ENCODE results near the gene MAPK11.

MAPK11 gene

GRCh38 chr22:50224071-50224470 lies 46.1 kb downstream of the MAPK11 start:
- DNase-seq (ENCODE audit: low spot score) = no peak

- no peak for DNase-seq (ENCODE audit: low spot score)
Observed at GRCh38 chr22:50222508-50222907, 47.7 kb downstream of the MAPK11 start.

GRCh38 chr22:50221410-50222300 lies 48.5 kb downstream of the MAPK11 start:
- DNase-seq (ENCODE audit: low spot score) = no peak

GRCh38 chr22:50220603-50221409 lies 49.4 kb downstream of the MAPK11 start:
- DNase-seq (ENCODE audit: low spot score) = no peak

- DNase-seq (ENCODE audit: low spot score) = no peak
Observed at GRCh38 chr22:50219800-50220602, 50.2 kb downstream of the MAPK11 start.

GRCh38 chr22:50218996-50219727 lies 51.0 kb downstream of the MAPK11 start:
- DNase-seq (ENCODE audit: low spot score) = peak; percentile 70

GRCh38 chr22:50218153-50218995 lies 51.8 kb downstream of the MAPK11 start:
- DNase-seq (ENCODE audit: low spot score) = no peak

- no peak for DNase-seq (ENCODE audit: low spot score)
Observed at GRCh38 chr22:50217543-50218152, 52.5 kb downstream of the MAPK11 start.

- no peak for DNase-seq (ENCODE audit: low spot score)
Observed at GRCh38 chr22:50216684-50217520, 53.3 kb downstream of the MAPK11 start.

GRCh38 chr22:50216055-50216683 lies 54.0 kb downstream of the MAPK11 start:
- no peak for DNase-seq (ENCODE audit: low spot score)

GRCh38 chr22:50215297-50216054 lies 54.7 kb downstream of the MAPK11 start:
- DNase-seq (ENCODE audit: low spot score) = no peak

Measured in SW480 (cell line).